ENCODE measurements around the gene SIAH3.

SIAH3 gene

GRCh38 chr13:45742985-45743384 lies 108.6 kb downstream of the SIAH3 start:
- Histone ChIP-seq H3K4me1 (ENCODE audit: control insufficient read depth, insufficient read depth, low read length, unreplicated experiment) (no peaks in the 10 kb centered on the region), H3K79me2 (ENCODE audit: control insufficient read depth, insufficient read depth, low read length, unreplicated experiment) (no peaks in the 10 kb centered on the region), H3K27me3 (ENCODE audit: insufficient read depth, low read length) (peaks cover 79% of the 10 kb centered on the region), H3K4me3 (ENCODE audit: low read depth, low read length) (no peak overlapping the region), H3K36me3 (ENCODE audit: insufficient read depth, low read length) (no peaks in the 10 kb centered on the region), H2AFZ (ENCODE audit: low read length, unreplicated experiment) (no peak overlapping the region), H3K27ac (ENCODE audit: low read depth, low read length) (no peak overlapping the region)

- no peak overlapping the region for H3K4me3 ChIP-seq (ENCODE audit: low read depth, low read length)
- no peak overlapping the region for H3K27ac ChIP-seq (ENCODE audit: low read depth, low read length)
- peaks cover 59% of the 10 kb centered on the region for H3K27me3 ChIP-seq (ENCODE audit: insufficient read depth, low read length)
- H2AFZ ChIP-seq (ENCODE audit: low read length, unreplicated experiment): no peak overlapping the region
- H3K36me3 ChIP-seq (ENCODE audit: insufficient read depth, low read length): no peaks in the 10 kb centered on the region
- H3K4me1 ChIP-seq (ENCODE audit: control insufficient read depth, insufficient read depth, low read length, unreplicated experiment): no peaks in the 10 kb centered on the region
- no peaks in the 10 kb centered on the region for H3K79me2 ChIP-seq (ENCODE audit: control insufficient read depth, insufficient read depth, low read length, unreplicated experiment)
These were observed 114.0 kb downstream of the SIAH3 start for GRCh38 chr13:45737571-45738017.

GRCh38 chr13:45733361-45733760 lies 118.2 kb downstream of the SIAH3 start:
- Histone ChIP-seq H3K36me3 (ENCODE audit: insufficient read depth, low read length) (no peaks in the 10 kb centered on the region), H3K4me3 (ENCODE audit: low read depth, low read length) (no peak overlapping the region), H2AFZ (ENCODE audit: low read length, unreplicated experiment) (no peak overlapping the region), H3K27ac (ENCODE audit: low read depth, low read length) (no peak overlapping the region), H3K27me3 (ENCODE audit: insufficient read depth, low read length) (peaks cover 57% of the 10 kb centered on the region), H3K79me2 (ENCODE audit: control insufficient read depth, insufficient read depth, low read length, unreplicated experiment) (no peaks in the 10 kb centered on the region), H3K4me1 (ENCODE audit: control insufficient read depth, insufficient read depth, low read length, unreplicated experiment) (no peaks in the 10 kb centered on the region)

DNA sequence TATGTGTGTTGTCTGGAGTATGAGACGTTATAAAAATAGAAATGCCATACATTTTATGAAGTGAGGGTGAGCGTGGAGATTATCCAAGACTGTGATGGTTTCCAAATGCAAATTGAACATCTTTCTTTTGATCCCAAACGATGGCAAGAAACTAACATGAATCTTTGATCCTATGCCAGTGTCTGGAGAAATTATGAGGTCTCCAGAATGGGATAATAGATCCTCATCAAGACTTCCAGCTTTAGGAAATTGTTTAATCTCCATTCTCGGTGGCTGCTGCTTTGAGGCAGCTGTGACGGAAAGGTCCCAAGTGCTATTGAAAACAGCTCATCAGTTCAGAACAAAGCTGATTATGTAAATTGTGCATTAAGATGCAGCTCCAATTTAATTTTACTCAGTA lies 118.6 kb downstream of the SIAH3 start:
- Histone ChIP-seq H2AFZ (ENCODE audit: low read length, unreplicated experiment) (no peak overlapping the region), H3K36me3 (ENCODE audit: insufficient read depth, low read length) (no peaks in the 10 kb centered on the region)

DNA sequence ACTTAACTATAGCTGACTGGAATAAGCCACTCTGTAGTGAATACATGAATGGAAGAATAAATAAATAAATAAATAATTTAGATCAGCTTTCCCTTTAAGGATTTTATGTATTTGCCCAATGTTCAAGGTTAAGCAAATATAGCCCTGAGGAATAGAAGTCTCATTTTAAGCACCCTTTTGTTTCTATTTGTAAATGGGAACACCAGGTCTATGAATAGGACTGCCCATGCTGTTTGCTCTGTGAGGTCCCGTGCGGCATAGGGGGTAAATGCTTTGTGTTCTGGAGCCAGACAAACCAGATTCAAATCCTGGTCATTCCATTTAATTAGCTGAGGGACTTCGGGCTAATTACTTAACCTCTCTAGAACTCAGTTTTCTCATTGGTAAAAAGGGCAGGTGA lies 120.1 kb downstream of the SIAH3 start:
- H3K36me3 ChIP-seq (ENCODE audit: insufficient read depth, low read length): no peaks in the 10 kb centered on the region
- H3K4me1 ChIP-seq (ENCODE audit: control insufficient read depth, insufficient read depth, low read length, unreplicated experiment): no peaks in the 10 kb centered on the region
- no peak overlapping the region for H3K4me3 ChIP-seq (ENCODE audit: low read depth, low read length)
- H2AFZ ChIP-seq (ENCODE audit: low read length, unreplicated experiment): no peak overlapping the region
- H3K27me3 ChIP-seq (ENCODE audit: insufficient read depth, low read length): peaks cover 70% of the 10 kb centered on the region
- no peak overlapping the region for H3K27ac ChIP-seq (ENCODE audit: low read depth, low read length)
- H3K79me2 ChIP-seq (ENCODE audit: control insufficient read depth, insufficient read depth, low read length, unreplicated experiment): no peaks in the 10 kb centered on the region

More for the DNA sequence above, 118.6 kb downstream of the SIAH3 start:
- peaks cover 57% of the 10 kb centered on the region for H3K27me3 ChIP-seq (ENCODE audit: insufficient read depth, low read length)
- H3K4me1 ChIP-seq (ENCODE audit: control insufficient read depth, insufficient read depth, low read length, unreplicated experiment): no peaks in the 10 kb centered on the region
- no peaks in the 10 kb centered on the region for H3K79me2 ChIP-seq (ENCODE audit: control insufficient read depth, insufficient read depth, low read length, unreplicated experiment)
- no peak overlapping the region for H3K27ac ChIP-seq (ENCODE audit: low read depth, low read length)
- no peak overlapping the region for H3K4me3 ChIP-seq (ENCODE audit: low read depth, low read length)

DNA sequence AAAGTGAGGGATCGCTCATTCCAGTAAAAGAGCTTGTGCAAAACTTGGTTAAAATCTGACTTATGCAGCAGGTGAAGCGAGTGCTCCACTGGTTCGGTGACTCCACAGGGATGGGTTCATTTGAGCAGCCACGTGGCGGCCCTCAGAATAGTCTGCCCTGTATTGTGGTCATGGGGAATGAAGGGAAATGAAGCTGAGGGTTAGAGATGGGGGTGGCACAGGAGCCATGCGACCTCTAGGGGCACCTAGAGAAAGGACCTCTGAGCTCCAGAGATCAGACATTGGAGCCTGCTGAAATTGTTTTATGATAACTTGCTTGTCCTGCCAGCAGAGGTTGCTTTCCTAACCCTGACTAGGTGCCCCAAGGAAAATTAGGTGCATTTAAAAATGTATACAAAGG lies 122.8 kb downstream of the SIAH3 start:
- Histone ChIP-seq H3K27me3 (ENCODE audit: insufficient read depth, low read length) (peaks cover 76% of the 10 kb centered on the region), H3K27ac (ENCODE audit: low read depth, low read length) (no peak overlapping the region), H3K4me3 (ENCODE audit: low read depth, low read length) (no peak overlapping the region), H3K4me1 (ENCODE audit: control insufficient read depth, insufficient read depth, low read length, unreplicated experiment) (no peaks in the 10 kb centered on the region), H3K79me2 (ENCODE audit: control insufficient read depth, insufficient read depth, low read length, unreplicated experiment) (no peaks in the 10 kb centered on the region), H2AFZ (ENCODE audit: low read length, unreplicated experiment) (no peak overlapping the region), H3K36me3 (ENCODE audit: insufficient read depth, low read length) (no peaks in the 10 kb centered on the region)

Measured in ACC112 (cell line).